Measurements from ENCODE around the gene MBD3L5.

Gene MBD3L5

DNA sequence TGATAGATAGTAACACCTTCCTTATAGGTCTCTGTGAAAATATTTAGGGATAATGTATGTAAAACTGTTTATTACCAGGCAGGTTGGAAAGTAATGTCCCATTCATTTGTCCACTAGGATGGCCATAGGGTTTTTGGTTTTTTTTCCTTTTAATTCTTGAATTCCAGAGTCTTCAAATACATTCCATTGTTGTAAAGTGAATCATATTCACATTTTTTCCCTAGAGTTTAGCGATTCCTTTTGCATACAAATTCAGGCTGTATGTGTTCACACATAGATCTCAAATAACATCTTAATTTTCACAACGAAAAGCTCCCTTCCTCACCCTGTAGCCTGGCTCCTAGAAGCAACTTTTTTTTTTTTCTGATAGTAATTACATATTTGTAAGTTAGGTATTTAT lies 37.3 kb downstream of the MBD3L5 start:
- TF ChIP-seq, protein P1, sequence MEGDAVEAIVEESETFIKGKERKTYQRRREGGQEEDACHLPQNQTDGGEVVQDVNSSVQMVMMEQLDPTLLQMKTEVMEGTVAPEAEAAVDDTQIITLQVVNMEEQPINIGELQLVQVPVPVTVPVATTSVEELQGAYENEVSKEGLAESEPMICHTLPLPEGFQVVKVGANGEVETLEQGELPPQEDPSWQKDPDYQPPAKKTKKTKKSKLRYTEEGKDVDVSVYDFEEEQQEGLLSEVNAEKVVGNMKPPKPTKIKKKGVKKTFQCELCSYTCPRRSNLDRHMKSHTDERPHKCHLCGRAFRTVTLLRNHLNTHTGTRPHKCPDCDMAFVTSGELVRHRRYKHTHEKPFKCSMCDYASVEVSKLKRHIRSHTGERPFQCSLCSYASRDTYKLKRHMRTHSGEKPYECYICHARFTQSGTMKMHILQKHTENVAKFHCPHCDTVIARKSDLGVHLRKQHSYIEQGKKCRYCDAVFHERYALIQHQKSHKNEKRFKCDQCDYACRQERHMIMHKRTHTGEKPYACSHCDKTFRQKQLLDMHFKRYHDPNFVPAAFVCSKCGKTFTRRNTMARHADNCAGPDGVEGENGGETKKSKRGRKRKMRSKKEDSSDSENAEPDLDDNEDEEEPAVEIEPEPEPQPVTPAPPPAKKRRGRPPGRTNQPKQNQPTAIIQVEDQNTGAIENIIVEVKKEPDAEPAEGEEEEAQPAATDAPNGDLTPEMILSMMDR (IDR thresholded peaks at IDR 0.05; ENCODE audit: unreplicated experiment in 3 of 3) = no peak
- H3K27me3 Mint-ChIP-seq (ENCODE audit: low read depth) = peaks cover 5% of the 10 kb centered on the region
- peaks cover 9% of the 10 kb centered on the region for H3K4me1 Mint-ChIP-seq
- H3K27ac Mint-ChIP-seq = no peak overlapping the region
- peak overlapping the region in 2 of 3 experiments; percentile 41 to 99 for H3K4me3 Mint-ChIP-seq
- H3K36me3 Mint-ChIP-seq (ENCODE audit: low read depth) = peaks cover 31% of the 10 kb centered on the region
- peaks cover 12% of the 10 kb centered on the region for H3K9me3 Mint-ChIP-seq

DNA sequence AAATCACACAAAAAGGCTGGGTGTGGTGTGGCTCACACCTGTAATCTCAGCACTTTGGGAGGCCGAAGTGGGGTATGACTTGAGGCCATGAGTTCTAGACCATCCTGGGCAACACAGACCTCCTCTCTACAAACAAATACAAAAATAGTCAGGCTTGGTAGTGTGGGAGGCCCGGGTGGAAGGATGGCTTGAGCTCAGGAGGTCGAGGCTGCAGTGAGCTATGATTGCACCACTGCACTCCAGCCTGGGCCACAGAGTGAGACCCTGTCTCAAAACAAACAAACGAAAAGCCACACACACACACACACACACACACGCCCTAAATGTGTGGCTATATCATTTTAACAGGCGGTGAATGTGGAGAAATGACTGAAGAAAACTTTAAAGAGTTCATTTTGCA lies 38.2 kb downstream of the MBD3L5 start:
- Mint-ChIP-seq H3K4me3 (peak overlapping the region; percentile 98 to 99 (median 99)), H3K36me3 (ENCODE audit: low read depth) (peaks cover 38% of the 10 kb centered on the region), H3K27ac (peak overlapping the region; percentile 58 to 88 (median 63)), H3K4me1 (peaks cover 9% of the 10 kb centered on the region), H3K9me3 (peaks cover 13% of the 10 kb centered on the region), H3K27me3 (ENCODE audit: low read depth) (peaks cover 5% of the 10 kb centered on the region)
- TF ChIP-seq, protein P1 (IDR thresholded peaks at IDR 0.05; ENCODE audit: unreplicated experiment in 3 of 3) = no peak

DNA sequence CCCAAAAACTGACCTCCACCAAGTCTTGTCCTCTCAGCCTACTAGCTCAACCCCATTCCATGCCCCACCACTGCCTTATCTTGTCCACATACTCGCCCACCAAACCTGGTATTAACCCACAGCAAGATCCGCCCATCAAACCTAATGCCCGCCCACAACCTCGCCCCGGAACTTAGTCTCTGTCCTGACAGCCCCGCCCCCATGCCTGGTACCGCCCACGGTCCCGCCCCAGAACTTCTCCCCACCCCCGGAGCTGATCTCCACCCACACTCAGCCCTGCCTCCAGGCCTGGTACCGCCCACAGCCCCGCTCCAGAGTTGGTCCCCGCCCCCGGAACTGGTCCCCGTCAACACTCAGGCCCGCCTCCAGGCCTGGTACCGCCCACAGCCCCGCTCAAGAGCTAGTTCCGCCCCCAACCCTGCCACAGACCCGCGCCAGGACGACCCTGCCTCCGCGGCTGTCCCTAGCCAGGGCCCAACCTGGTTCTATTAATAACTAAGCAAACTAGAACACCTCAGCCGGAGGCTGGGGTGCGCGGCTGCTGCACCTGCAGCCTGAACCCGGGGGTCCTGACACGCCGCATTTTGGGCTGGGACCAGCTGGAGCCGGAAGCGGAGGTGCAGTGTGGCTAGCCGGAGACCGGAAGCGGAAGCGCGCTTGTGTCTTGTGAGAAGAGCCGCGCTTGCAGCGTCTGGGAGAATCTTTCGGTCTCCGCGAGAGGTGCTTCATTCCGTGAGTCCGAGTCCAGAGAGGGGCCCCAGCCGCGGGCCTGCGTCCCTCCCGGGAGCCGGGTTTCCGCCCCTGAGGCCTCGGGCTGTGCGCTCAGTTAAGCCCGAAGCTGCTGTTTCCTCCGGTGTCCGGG lies 38.9 kb downstream of the MBD3L5 start, which contains the start of gene ZNF557:
TSS of gene ZNF557 (plus strand) at position 662 of the 862 bp plus-strand sequence. CDS start 5,372 bp downstream, outside the sequence.
- Mint-ChIP-seq H3K4me3 (peak within 1 kb of the TSS; percentile 98 to 99 (median 99)), H3K36me3 (ENCODE audit: low read depth) (peaks cover 45% of the 10 kb centered on the region), H3K27me3 (ENCODE audit: low read depth) (peaks cover 5% of the 10 kb centered on the region), H3K9me3 (peaks cover 15% of the 10 kb centered on the region), H3K4me1 (peaks cover 9% of the 10 kb centered on the region), H3K27ac (peak within 1 kb of the TSS; percentile 58 to 88 (median 63))
- TF ChIP-seq, protein P1 (IDR thresholded peaks at IDR 0.05; ENCODE audit: unreplicated experiment in 3 of 3) = no peak

DNA sequence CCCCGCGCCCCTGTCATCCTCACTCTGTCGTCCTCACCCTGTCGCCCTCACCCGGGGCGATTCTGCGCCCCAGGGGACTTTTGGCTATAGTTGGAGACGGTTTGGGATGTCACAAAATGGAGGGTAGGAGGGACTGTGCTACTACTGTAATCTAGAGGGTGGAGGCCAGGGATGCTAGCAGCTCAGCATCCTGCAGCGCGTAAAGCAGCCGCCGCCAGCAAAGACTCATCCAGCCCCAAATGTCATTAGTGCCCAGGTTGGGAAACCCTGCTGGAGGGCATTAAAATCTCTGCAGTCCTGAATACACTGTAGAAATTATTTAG lies 39.5 kb downstream of the MBD3L5 start:
- TF ChIP-seq, protein P1 (IDR thresholded peaks at IDR 0.05; ENCODE audit: unreplicated experiment in 3 of 3) = no peak
- Mint-ChIP-seq H3K27me3 (ENCODE audit: low read depth) (peaks cover 5% of the 10 kb centered on the region), H3K4me1 (peaks cover 9% of the 10 kb centered on the region), H3K27ac (peak overlapping the region in 2 of 3 experiments; percentile 58 to 63), H3K36me3 (ENCODE audit: low read depth) (peaks cover 51% of the 10 kb centered on the region), H3K9me3 (peaks cover 17% of the 10 kb centered on the region), H3K4me3 (peak overlapping the region; percentile 98 to 99 (median 99))

DNA sequence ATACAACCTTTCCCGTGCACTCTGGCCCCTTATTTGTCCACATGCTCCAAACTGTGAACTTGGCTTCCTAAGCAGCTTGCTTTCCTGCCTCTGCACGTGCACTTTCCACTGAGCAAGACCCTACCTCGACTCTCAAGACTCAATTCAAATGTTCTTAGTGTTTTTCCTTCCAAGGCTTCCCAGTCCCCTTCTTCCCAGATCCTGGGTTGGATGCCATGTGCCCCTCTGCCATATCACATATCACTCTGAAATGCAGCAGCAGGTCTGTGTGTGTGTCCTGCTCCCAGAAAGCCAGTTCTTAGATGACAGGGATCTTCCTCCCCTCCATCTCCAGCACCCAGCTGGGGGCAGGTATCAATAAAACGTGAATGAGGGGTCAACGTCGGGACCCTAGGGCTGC lies 42.2 kb downstream of the MBD3L5 start:
- H3K27ac Mint-ChIP-seq = no peak overlapping the region
- peaks cover 32% of the 10 kb centered on the region for H3K9me3 Mint-ChIP-seq
- peaks cover 9% of the 10 kb centered on the region for H3K4me1 Mint-ChIP-seq
- H3K36me3 Mint-ChIP-seq (ENCODE audit: low read depth) = peaks cover 77% of the 10 kb centered on the region
- peak overlapping the region; percentile 78 to 86 (median 85) for H3K4me3 Mint-ChIP-seq
- TF ChIP-seq, protein P1 (IDR thresholded peaks at IDR 0.05; ENCODE audit: unreplicated experiment in 3 of 3) = no peak
- peaks cover 5% of the 10 kb centered on the region for H3K27me3 Mint-ChIP-seq (ENCODE audit: low read depth)

All from nephron (organoid).